H9 (cell line): Measurements from ENCODE around the gene SRGAP3. TPM values are rescaled to one million over a fixed set of nuclear protein-coding genes. Genes with fewer than 3 reads are reported as not detected.

Source experiments
- DNase-seq: peaks from one replicate; pipeline ENCODE4 v3.0.0-alpha.2; 2017
- H2AFZ ChIP-seq: one replicate; pipeline ENCODE4 v1.6.1; 2013; ENCODE audit warnings: mild to moderate bottlenecking, low read length, control low read depth, moderate library complexity
- H2AK5ac ChIP-seq: 2 replicates; pipeline ENCODE4 v1.6.1; 2013; ENCODE audit warnings: low read length, control low read depth, mixed read lengths; ENCODE audit not compliant: insufficient read length
- H2BK120ac ChIP-seq: one replicate; pipeline ENCODE4 v1.6.1; 2013; ENCODE audit warnings: low read depth, mild to moderate bottlenecking, low read length, control low read depth, inconsistent platforms; ENCODE audit not compliant: poor library complexity, severe bottlenecking
- H2BK12ac ChIP-seq: 2 replicates; pipeline ENCODE4 v1.6.1; 2013; ENCODE audit warnings: low read length, control low read depth, mixed read lengths, low read depth; ENCODE audit not compliant: insufficient read length
- H2BK15ac ChIP-seq: 2 replicates; pipeline ENCODE4 v1.6.1; 2013; ENCODE audit warnings: low read depth, low read length, control low read depth
- H2BK20ac ChIP-seq: one replicate; pipeline ENCODE4 v1.6.1; 2013; ENCODE audit warnings: low read depth, mild to moderate bottlenecking, low read length, control low read depth, inconsistent platforms; ENCODE audit not compliant: poor library complexity, severe bottlenecking
- H2BK5ac ChIP-seq: 2 replicates; pipeline ENCODE4 v1.6.1; 2013; ENCODE audit warnings: low read length, control low read depth, mixed read lengths; ENCODE audit not compliant: insufficient read length
- H3K14ac ChIP-seq: 2 replicates; pipeline ENCODE4 v1.6.1; 2013; ENCODE audit warnings: low read length, control low read depth; ENCODE audit not compliant: insufficient read depth
- H3K18ac ChIP-seq: 2 replicates; pipeline ENCODE4 v1.6.1; 2013; ENCODE audit warnings: low read depth, mild to moderate bottlenecking, mixed read lengths, low read length, control low read depth; ENCODE audit not compliant: insufficient read length
- H3K23ac ChIP-seq: 2 replicates; pipeline ENCODE4 v1.6.1; 2013; ENCODE audit warnings: low read length, control low read depth, mixed read lengths, low read depth; ENCODE audit not compliant: insufficient read length
- H3K23me2 ChIP-seq: 2 replicates; pipeline ENCODE4 v1.6.1; 2013; ENCODE audit warnings: low read depth, mild to moderate bottlenecking, mixed read lengths, low read length, control low read depth; ENCODE audit not compliant: insufficient read length, poor library complexity, severe bottlenecking
- H3K27ac ChIP-seq: 2 replicates; pipeline ENCODE4 v1.5.1; 2013; ENCODE audit warnings: low read length, control low read depth, mixed read lengths, low read depth; ENCODE audit not compliant: insufficient read length
- H3K27me3 ChIP-seq: 2 replicates; pipeline ENCODE4 v1.6.1; 2013; ENCODE audit warnings: low read length, control low read depth, inconsistent platforms; ENCODE audit not compliant: insufficient read depth
- H3K4ac ChIP-seq: 2 replicates; pipeline ENCODE4 v1.6.1; 2013; ENCODE audit warnings: low read depth, mild to moderate bottlenecking, control low read depth, inconsistent platforms, low read length, moderate library complexity
- H3K4me1 ChIP-seq: 2 replicates; pipeline ENCODE4 v1.6.1; 2013; ENCODE audit warnings: low read length, control low read depth, inconsistent platforms; ENCODE audit not compliant: insufficient read depth
- H3K4me2 ChIP-seq: 2 replicates; pipeline ENCODE4 v1.6.1; 2013; ENCODE audit warnings: low read length, control low read depth, mixed read lengths; ENCODE audit not compliant: insufficient read length, insufficient read depth
- H3K56ac ChIP-seq: 2 replicates; pipeline ENCODE4 v1.6.1; 2013; ENCODE audit warnings: low read depth, mild to moderate bottlenecking, mixed read lengths, low read length, control low read depth; ENCODE audit not compliant: insufficient read length
- H3K79me1 ChIP-seq: 2 replicates; pipeline ENCODE4 v1.6.1; 2013; ENCODE audit warnings: low read depth, mild to moderate bottlenecking, moderate library complexity, low read length, control low read depth, inconsistent platforms; ENCODE audit not compliant: insufficient read depth, poor library complexity, severe bottlenecking
- H3K79me2 ChIP-seq: 2 replicates; pipeline ENCODE4 v1.6.1; 2013; ENCODE audit warnings: low read length, control low read depth, inconsistent platforms; ENCODE audit not compliant: insufficient read depth
- H3K9ac ChIP-seq: 2 replicates; pipeline ENCODE4 v1.6.1; 2013; ENCODE audit warnings: low read length, control low read depth, mixed read lengths; ENCODE audit not compliant: insufficient read length; ENCODE audit errors: extremely low read depth
- H3K9me3 ChIP-seq: one replicate; pipeline ENCODE4 v1.6.1; 2013; ENCODE audit warnings: low read depth, low read length, inconsistent platforms; ENCODE audit not compliant: control insufficient read depth
- H3T11ph ChIP-seq: one replicate; pipeline ENCODE4 v1.6.1; 2013; ENCODE audit warnings: mild to moderate bottlenecking, low read length, control low read depth, inconsistent platforms
- H4K20me1 ChIP-seq: one replicate; pipeline ENCODE4 v1.6.1; 2013; ENCODE audit not compliant: control insufficient read depth, insufficient read length, insufficient read depth
- H4K5ac ChIP-seq: 2 replicates; pipeline ENCODE4 v1.6.1; 2013; ENCODE audit warnings: low read depth, mild to moderate bottlenecking, mixed read lengths, low read length, control low read depth; ENCODE audit not compliant: insufficient read length
- H4K8ac ChIP-seq: replicated peaks from 2 replicates; pipeline ENCODE4 v1.6.1; 2013; ENCODE audit warnings: low read length, control low read depth, mixed read lengths, low read depth; ENCODE audit not compliant: insufficient read length
- H4K91ac ChIP-seq: 2 replicates; pipeline ENCODE4 v1.6.1; 2013; ENCODE audit warnings: low read depth, mild to moderate bottlenecking, moderate library complexity, mixed read lengths, low read length, control low read depth; ENCODE audit not compliant: insufficient read length
- H3K27ac Mint-ChIP-seq, 3 experiments: 2 replicates in 2 of 3; 3 replicates in 1 of 3; pipeline ENCODE4 v1.8.0; 2020 to 2021; ENCODE audit warnings: mixed read lengths in 3 of 3, mild to moderate bottlenecking in 1 of 3, moderate library complexity in 1 of 3
- H3K27me3 Mint-ChIP-seq: 2 replicates; pipeline ENCODE4 v1.8.0; 2021; ENCODE audit warnings: low read depth, mild to moderate bottlenecking, moderate library complexity, mixed read lengths
- H3K36me3 Mint-ChIP-seq, 3 experiments: 2 replicates in 2 of 3; 3 replicates in 1 of 3; pipeline ENCODE4 v1.8.0; 2020 to 2021; ENCODE audit warnings: low read depth in 3 of 3, mixed read lengths in 3 of 3; ENCODE audit not compliant: insufficient read depth in 1 of 3
- H3K4me1 Mint-ChIP-seq, 2 experiments: 2 replicates each; pipeline ENCODE4 v1.8.0; 2020; ENCODE audit warnings: mixed read lengths in 2 of 2
- H3K4me3 Mint-ChIP-seq, 2 experiments: 2 replicates in 1 of 2; 3 replicates in 1 of 2; pipeline ENCODE4 v1.8.0; 2020 to 2021; ENCODE audit warnings: mild to moderate bottlenecking in 2 of 2, mixed read lengths in 2 of 2, moderate library complexity in 1 of 2
- H3K9me3 Mint-ChIP-seq, 2 experiments: 2 replicates in 1 of 2; 3 replicates in 1 of 2; pipeline ENCODE4 v1.8.0; 2020; ENCODE audit warnings: mild to moderate bottlenecking in 2 of 2, mixed read lengths in 2 of 2, moderate library complexity in 1 of 2
- WGBS: extraction: QIAGEN DNeasy Blood & Tissue Kit; methylation state at CpG from one replicate; pipeline ENCODE4 v1.1.7; 2013; ENCODE audit warnings: missing lambda C conversion rate, low lambda C conversion rate, mixed read lengths; ENCODE audit not compliant: insufficient read length; ENCODE audit errors: extremely low coverage; 5-methylcytosine and 5-hydroxymethylcytosine counted together
- total RNA-seq: library from RNA; stranded (reverse); gene quantifications from 2 replicates; pipeline ENCODE4 v1.2.1, GENCODE V29; 2021
- TF ChIP-seq, protein P1 (sequence below): fragments of 200-600 bp; sonication (generic); conservative IDR thresholded peaks from 3 replicates; pipeline ENCODE4 v1.8.0; 2021; ENCODE audit warnings: antibody characterized with exemption, mild to moderate bottlenecking

SRGAP3 gene
- total RNA-seq, 1 experiment from 2014 or later: 3.4 TPM

- Mint-ChIP-seq H3K27ac (no peak overlapping the region), H3K36me3 (peaks cover 0 to 6% (median 4%) of the 10 kb centered on the region in 3 experiments; a peak in 4 of 7 replicates), H3K4me3 (no peak overlapping the region), H3K9me3 (no peaks in the 10 kb centered on the region), H3K4me1 (peaks cover 31 to 55% of the 10 kb centered on the region in 2 experiments), H3K27me3 (no peaks in the 10 kb centered on the region)
- TF ChIP-seq, protein P1, sequence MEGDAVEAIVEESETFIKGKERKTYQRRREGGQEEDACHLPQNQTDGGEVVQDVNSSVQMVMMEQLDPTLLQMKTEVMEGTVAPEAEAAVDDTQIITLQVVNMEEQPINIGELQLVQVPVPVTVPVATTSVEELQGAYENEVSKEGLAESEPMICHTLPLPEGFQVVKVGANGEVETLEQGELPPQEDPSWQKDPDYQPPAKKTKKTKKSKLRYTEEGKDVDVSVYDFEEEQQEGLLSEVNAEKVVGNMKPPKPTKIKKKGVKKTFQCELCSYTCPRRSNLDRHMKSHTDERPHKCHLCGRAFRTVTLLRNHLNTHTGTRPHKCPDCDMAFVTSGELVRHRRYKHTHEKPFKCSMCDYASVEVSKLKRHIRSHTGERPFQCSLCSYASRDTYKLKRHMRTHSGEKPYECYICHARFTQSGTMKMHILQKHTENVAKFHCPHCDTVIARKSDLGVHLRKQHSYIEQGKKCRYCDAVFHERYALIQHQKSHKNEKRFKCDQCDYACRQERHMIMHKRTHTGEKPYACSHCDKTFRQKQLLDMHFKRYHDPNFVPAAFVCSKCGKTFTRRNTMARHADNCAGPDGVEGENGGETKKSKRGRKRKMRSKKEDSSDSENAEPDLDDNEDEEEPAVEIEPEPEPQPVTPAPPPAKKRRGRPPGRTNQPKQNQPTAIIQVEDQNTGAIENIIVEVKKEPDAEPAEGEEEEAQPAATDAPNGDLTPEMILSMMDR: no peak
- H3K27ac ChIP-seq: no peak overlapping the region
- H2BK20ac ChIP-seq: no peak overlapping the region
- H2BK12ac ChIP-seq: no peak overlapping the region
- no peak overlapping the region for H2BK120ac ChIP-seq
- H4K91ac ChIP-seq: no peak overlapping the region
- no peak overlapping the region for H3K4ac ChIP-seq
- no peak overlapping the region for H3K56ac ChIP-seq
- no peak overlapping the region for H2BK5ac ChIP-seq
- no peaks in the 10 kb centered on the region for H3K23me2 ChIP-seq
- no peak overlapping the region for H3K4me2 ChIP-seq
- peaks cover 6% of the 10 kb centered on the region; the same call in 1 of the 2 replicates for H3K4me1 ChIP-seq
- no peaks in the 10 kb centered on the region for H3K9me3 ChIP-seq
- no peak overlapping the region for H2AFZ ChIP-seq
- H3K79me2 ChIP-seq: no peaks in the 10 kb centered on the region
- no peak overlapping the region for H3T11ph ChIP-seq
- no peak overlapping the region for H2BK15ac ChIP-seq
- H4K20me1 ChIP-seq: no peaks in the 10 kb centered on the region
- H3K79me1 ChIP-seq: no peaks in the 10 kb centered on the region
- no peak overlapping the region for H4K8ac ChIP-seq
- no peak overlapping the region for H3K18ac ChIP-seq
- H3K9ac ChIP-seq: no peak overlapping the region
- no peak for DNase-seq
- no peaks in the 10 kb centered on the region for H3K27me3 ChIP-seq
- H4K5ac ChIP-seq: no peak overlapping the region
- no CpG with 5 or more reads among the region's 4 CpGs for WGBS
- no peak overlapping the region for H2AK5ac ChIP-seq
- H3K14ac ChIP-seq: no peak overlapping the region
- H3K23ac ChIP-seq: no peak overlapping the region
Measured at GRCh38 chr3:9231471-9231870, 18.0 kb downstream of the SRGAP3 start.
